MV-4-11 (cell line): Measurements from ENCODE around the gene IGSF22.

Experiments used
- DNase-seq: peaks from one replicate; lab custom pipeline; 2025; lab: John Stamatoyannopoulos, UW

The IGSF22 gene

DNA sequence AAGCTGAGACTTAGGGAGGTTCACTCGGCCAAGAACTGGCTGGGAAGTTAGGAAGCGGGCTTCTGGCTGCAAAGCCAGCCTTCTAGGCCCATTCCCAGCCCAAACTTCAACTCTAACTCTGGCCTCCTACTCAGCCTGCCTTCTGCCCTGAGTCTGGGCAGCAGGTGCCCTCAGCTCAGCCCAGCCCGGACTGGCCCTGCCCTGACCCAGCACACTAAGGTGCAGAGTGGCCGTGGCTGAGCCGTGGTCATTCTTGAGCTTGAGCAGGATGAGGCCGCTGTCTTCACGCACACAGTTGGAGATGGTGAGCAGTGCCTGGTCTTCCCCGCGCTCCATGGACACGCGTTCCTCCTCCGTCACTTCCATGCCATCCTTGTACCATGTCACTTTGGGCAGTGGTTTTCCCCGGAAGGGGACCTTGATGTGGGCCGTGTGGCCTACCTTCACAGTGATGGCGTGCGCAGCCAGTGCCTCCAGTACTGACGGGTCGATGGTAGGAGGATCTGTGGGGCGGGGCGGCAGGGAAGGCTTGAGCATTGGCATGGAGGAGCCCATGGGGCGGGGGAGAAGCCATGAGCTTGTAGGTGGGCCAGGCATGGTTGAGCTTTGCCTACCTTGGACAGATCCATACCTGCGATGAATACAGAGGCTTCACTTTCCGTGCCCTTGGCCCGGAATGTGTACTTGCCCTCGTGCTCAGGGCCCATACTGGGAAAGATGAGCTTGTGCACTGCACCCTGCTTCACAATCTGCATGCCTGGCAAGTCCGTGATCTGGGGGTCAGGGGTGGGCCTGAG, 12.1 kb downstream of the IGSF22 start:
- no peak for DNase-seq

DNA sequence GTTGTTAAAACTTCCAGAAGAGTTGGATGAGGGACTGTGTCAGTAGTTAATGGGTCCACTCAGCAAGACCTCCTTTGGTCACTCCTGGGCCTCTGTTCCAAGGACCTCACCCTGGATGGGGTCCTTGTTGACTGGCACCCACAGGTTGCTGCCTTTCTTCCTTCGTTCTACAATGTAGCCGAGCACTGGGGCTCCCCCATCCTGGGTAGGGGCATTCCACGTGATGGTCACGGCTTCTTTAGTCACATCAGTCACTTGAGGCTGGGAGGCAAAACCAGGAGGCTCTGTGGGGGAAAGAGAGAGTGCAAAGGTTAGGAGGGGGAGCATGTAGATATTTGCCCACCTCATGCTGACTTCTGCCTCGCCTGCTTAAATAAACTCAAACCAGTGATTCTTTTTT, 15.4 kb downstream of the IGSF22 start:
- no peak for DNase-seq

DNA sequence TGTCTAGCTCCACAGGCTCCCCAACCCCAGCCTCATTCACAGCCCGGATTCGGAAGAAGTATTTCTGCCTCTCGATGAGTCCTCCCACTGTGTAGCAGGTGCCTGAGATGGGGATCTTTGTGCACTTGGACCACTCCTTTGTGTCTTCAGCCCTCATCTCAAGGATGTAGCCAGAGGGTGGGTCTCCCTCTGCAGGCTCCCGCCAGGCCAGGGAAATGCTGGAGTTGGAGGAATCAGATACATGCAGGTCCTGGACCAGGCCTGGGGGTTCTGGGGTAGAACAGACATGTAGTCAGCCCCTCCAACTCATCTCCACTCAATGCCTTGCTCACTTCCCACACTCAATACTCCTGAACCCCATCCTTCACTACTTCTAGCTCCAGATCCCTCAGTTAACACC, 16.6 kb downstream of the IGSF22 start:
- DNase-seq, result no peak

DNA sequence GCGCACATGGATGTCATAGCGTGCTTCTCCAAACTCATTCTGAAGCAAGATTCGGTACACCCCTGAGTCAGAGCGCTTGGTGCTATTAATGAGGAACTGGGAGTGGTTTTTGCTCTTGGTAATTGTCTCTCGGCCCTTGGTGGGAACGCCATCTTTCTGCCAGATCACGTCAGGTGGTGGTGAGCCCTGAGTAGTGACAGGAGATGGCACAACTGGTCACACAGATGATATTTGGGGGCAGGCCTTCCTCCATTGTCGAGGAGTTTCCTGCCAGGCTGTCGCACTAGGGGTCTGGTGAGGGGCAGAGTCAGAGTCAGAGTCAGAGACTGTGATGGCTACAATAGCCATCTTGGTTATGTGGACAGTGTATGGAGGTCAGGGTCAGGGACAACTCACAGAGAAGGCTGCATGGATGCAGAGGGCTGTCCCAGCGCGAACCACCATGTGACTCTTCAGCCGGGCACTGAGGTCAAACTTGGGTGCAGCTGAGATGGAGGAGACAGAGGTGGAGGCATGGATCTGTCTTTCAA, 18.1 kb downstream of the IGSF22 start:
- peak; percentile 49 for DNase-seq

DNA sequence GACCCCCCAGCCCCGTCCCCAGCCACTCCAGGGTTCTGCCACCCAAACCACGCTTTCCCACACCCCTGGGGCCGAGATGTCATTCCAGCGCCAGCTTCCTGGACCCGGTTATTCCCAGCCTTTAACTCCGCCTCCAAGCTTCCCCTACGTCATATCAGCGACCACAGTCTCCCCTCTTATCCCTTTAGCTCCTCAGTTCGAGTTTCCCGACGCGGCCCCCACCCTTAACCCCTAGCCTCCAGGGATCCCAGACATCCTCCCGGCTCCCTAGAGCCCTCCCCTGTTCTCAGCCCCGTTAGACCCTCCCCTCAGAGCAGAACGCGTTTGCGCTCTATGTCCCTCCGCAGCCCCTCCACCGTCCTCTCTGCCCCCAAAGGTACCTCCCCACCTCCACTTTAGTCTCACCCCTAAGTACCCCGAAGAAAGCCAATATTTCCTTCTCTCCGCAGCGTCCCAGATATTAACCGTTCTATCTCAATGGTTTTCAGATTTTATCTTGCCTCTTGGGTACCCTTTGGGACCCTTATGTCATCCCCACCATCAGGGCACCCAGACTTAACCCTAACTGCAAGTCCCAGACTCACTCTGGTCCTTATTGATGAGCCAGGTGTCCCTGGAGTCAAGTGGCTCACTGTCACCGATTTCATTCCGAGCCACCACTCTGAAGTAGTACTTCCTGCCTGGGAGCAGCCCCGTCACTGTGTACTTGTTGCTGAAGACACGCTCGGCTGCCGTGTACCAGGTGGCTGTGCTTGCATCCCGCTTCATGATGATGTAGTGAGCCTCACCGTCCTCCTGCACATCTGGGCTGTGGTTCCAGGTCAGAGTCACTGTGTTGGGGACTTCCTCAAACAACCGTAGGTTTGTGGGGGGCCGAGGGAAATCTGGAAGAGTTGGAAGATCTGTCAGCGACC, 19.4 kb downstream of the IGSF22 start:
- DNase-seq, result no peak

DNA sequence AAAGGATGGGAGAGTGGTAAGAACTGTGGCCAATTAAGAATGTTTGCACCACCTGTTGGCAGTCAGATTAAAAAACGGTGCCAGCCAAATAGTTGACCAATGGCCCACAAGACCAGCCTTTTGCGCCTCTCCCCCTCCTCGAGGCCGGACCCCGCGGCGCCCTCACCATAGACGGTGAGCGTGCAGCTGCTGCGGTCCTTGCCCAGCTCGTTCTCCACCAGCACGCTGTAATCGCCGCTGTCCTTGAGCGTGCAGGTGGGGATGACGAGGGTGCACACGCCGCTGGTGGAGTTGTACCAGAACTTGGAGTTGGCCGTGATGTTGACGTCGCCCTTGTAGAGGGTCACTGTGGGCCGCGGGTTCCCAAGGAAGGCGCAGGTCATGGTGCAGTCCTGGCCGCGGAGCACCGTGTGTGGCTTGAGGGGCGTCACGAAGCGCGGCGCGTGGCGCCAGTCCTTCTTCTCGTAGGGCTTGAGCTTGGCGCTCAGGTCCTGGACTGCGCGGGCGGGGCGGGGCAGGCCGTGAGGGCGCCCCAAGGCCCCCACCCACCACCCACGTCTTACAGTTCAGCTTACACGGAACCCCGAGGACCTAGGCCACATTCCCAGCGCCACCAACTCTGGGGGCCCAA, 20.2 kb downstream of the IGSF22 start:
- DNase-seq, result no peak

DNA sequence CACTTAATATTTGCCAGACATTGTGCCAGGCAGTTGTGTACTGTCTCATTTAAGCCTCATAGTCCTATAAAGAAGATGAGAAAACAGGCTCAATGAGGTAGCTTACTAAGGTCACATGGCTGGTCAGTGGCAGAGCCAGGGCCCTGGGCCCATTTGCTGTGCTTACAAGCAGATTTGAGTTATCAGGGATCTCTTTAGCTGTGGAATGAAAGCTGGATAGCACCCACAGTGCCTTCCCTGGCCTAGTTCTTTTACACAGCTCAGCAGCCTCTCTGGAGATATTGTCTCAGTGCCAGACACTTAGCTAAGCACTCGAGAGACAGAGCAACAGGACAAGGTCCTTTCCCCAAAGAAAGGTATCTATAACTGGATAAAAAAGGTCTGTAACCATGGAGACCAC, 21.3 kb downstream of the IGSF22 start:
- no peak for DNase-seq

DNA sequence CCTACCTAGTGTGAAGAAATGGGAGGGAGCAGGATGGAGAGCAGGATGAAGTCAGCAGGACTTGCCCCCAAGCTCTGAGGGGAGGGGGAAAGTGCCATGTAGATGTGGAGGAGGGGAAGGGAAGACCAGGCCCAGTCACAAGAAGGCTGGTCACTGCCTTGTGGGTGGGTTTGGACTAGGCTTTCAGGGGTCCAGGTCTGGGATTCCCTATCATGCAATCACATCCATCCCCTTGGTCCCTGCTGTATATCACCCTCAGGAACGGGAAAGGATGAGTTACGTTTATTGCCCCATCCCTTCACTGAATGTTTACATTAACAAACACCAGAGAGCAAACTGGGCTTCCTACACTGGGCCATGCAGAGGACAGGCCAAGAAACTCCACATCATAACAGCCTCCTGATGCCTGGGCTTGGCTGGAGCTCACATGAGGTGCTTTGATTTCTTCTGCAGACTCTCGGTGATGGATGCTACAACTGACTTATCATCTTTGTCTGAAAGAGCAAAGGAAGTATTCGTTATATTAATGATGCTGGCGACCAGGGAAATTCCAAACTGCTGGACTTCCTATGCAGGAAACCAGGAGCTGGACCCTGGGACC, 21.8 kb downstream of the IGSF22 start:
- DNase-seq, result no peak

DNA sequence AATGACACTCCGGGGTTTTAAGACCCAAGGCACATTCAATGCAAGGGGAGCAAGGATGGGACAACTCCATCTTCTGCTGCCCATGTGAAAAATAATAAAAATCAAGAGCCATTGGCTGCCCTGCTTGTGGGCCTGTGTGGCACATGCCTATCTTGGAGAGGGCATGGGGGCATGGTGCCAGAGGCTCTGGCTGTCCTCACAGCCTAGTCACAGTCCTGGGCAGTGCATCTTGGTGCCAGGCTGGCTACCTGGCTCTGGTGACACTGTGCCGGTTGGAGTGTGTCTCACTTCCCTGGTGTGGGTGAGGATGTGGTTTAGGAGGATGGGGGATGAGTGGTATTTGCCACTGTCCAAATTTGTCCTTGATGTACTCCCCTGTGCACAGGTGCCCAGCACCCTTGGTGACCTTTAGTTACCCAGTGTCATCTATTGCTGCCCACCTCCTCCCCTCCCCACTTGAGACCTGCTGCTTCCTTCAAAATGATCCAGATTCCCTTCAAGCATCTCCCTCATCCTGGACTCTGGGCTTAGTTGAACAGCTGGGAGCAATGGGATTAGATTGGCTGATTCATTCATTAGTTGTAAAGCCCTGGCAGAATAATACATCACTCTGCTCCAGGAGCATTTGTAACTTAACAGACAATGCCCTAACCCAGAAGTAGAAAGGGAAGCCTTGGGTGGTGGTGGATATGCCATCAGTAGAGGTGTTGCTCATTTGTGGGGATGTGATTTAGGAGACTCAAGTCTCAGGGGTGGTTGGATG, 22.8 kb downstream of the IGSF22 start:
- DNase-seq, result no peak

DNA sequence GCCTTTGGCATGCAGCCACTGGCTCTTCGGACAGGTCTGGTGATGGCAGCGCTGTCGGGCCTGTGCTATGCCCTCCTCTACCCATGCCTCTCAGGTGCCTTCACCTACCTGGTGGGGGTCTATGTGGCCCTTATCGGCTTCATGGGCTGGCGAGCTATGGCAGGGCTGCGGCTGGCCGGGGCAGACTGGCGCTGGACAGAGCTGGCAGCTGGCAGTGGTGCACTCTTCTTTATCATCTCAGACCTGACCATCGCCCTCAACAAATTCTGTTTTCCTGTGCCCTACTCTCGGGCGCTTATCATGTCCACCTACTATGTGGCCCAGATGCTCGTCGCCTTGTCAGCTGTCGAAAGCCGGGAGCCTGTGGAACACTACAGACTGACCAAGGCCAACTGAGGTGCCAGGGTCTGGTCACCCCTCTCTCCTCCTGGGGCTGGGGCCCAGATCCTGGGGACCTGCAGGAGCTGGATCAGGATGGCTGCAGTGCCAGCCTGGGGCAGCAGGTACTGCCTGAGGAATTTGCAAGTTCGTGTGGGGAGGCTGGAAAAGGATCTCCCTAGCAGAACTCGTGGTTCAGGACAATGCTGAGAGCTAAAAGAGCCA, 24.3 kb downstream of the IGSF22 start:
- DNase-seq, result no peak

DNA sequence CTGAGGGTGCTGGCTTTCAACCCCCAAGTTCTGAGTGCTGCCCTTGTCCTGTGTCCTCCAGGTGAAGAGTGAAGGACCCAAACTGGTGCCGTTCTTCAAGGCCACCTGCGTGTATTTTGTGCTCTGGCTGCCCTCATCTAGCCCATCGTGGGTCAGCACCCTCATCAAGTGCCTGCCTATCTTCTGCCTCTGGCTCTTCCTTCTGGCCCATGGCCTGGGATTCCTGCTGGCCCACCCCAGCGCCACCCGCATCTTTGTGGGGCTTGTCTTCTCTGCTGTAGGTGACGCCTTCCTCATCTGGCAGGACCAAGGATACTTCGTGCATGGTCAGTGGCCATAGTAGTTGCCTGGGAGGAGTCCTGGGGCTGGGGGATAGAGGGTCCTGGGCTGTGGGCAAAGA, 25.1 kb downstream of the IGSF22 start:
- DNase-seq, result no peak

DNA sequence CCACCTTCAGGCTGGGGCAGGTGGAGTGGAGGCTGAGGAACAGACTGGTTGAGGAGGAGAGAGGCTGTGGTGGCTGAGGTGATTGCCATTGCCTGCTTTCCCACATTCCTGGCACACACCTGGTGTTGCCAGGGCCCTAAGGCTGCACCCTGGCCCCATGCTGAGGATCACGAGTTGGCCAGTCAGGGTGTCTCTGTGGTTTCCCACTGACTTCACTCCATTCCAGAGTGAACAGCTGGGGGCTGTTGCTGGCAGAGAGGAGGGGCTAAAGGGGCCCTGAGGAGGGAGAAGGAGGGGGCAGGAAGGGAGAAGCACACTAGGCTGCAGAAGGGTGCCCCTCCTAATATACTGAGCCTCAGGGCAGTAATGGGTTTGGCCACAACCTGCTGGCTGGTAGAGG, 25.6 kb downstream of the IGSF22 start:
- DNase-seq, result peak; percentile 39

DNA sequence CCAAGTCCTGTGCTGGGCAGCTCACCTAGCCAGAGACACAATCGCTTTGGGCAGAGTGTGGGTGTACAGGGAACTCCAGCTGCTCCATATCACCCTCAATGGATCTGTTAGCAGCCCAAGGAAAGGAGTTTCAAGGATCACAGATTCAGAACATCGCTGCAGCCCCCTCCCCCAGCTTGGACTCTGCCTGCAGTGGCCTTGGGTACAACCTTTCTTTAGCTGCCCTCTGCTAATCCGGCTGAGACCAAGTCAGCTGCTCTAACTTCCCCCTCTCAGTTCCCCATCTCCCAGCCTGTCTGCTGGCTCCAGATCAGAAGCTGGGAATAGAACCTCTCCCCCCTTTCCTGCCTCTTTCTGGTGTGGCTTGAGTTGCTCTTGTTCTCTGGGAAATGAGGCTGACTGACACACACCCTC, 26.1 kb downstream of the IGSF22 start:
- DNase-seq, result peak; percentile 66

DNA sequence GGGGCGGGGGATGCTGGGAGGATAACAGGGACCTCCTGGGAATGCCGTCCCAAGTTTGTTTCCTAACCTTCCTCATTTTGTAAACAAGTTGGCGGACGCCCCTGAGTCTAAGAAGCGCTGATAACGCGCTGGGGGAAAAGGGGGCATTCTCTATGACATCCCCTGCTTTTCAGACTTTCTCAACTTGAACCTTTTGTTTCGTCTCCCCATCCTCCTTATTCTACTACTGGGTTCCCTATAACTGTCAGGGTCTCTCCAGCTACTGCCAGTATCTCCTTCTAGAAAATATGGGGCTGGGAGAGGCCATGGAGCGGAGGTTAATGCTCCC, 26.8 kb downstream of the IGSF22 start:
- no peak for DNase-seq

DNA sequence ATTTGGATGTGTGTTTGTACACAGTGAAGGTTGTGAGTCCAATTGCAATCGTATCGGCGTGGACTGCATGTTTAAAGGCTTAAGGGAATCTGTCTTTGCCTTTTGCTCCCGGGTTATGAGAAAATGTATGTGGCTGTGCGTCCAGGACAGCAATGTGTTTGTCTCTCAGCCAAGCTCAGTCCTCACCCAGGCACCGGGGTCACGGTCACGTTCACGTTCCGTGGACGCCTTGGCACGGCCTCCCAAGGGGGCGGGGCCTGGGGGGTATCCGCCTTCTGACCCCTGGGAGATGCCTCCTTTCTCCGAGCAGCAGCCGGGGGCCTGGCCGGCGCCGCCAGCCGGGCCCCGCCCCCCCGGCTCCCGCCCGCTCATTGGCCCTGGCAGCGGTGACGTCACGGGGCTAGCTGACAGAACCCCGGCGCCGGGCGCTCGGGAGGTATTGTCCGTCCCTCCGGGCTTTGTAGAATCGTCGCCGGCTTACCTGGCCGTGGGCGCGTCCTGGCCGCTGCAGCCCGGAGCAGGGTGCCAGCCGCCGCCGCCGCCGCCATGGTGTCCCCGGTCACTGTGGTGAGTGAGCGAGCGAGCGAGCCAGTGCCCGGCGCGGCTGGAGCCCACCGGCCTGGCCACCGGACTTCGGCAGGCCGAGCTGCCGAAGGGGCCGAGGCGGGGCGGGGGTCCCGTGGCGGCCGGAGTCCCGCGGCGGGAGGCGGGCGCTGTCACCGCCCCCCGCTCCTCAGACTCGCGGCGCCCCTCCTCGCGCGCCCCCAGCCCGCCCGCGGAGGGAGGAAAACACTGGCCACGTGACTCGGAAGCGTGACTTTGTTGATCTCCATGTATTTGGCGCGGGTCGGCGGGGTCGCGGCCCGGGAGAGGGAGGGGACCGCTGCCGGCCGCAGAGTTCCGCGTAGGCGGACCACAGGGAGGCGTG, 27.4 kb downstream of the IGSF22 start, which contains the start of gene TMEM86A:
Gene TMEM86A, plus strand, starts transcription at position 439 of the 928 bp plus-strand sequence. Its CDS starts 108 bp downstream, at position 547.
- peak; percentile 72 for DNase-seq

DNA sequence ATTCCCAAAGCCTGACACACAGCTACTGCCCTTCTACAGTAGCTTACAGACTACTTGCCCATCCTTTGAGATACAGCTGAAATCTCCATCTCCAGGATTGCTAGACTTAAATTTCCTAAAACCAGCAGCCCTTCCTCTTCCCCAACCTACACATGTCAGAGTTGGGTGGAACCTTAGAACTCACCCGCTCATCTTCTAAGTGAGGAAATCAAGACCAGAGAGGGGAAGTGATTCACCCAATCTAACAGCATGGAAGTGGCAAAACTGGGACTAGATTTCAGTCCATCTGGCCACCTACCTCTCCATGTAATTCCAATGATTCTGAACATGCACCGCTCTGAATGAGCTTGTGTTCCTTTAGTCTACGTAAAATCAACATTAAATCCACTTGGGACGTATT, 28.4 kb downstream of the IGSF22 start:
- DNase-seq, result peak; percentile 59

DNA sequence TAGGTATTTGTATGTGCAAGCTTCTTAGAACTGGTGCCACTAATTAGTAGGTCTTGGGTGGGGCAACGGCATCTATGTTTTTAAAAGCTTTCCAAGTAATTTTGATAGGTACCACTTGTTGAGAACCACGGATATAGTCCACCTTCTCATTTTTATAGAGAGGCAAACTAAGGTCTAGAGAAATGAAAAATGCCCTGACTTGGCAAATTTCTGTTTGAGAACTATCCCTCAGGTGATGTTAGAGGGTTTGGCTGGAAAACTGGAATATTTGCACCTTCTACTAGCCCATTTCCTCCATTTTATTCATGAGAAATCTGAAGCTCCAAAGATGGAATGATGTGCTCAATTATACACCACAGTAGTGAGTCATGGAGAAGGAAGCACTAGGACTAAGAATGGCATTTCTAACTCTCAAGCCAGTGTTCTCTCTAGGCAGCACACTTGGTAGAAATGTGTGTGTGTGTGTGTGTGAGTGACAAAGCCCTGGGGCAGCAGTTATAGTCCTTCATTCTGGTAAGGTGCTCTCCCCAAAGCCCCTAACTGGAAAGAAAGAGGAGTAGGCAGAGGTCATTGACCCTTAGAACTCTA, 29.3 kb downstream of the IGSF22 start:
- no peak for DNase-seq

DNA sequence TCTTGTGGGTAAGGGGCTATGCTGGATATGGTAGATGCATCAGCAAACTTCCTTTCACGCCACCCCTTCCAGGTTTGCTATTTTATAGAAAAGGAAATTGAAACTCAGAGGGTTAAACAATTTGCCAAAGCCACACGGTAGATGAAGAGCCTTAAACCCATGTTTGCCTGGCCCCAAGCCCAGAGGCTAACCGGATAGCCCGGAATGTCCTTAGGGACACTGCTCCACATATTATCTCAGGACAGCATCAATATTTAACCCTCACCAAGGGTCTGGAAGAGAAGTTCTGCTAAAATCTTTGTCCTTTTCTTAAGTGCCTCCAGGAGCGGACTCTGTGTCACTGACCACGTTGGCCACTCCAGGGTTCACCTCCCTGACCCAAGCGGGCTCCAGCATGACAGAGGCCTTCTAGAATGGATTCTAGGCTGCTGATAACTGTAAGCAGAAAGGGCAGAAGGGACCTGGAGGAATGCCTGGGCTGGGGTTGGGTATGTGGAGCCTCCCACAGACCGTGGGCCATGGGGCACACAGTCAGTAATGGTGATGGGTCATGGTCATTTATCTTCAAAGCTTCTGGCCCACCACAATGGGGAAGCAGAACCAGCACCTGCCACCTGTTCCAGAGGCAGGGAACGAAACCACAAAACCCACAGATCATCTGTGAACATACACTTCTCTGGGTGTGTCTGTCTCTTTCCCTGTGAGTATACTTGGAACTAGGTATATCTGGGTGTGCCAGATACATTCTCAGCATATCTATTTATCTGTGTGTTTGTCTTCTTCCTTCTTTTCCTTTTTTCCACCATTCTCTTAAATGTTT, 32.8 kb downstream of the IGSF22 start:
- no peak for DNase-seq
